ENCODE data around the gene VWA8.

The VWA8 gene

GRCh38 chr13:41960637-41961465 is at the start of gene VWA8:
Gene VWA8 (minus strand): TSS chr13:41961109. CDS start chr13:41961015, 94 bp downstream.
- DNase-seq: peak; percentile 56

DNA sequence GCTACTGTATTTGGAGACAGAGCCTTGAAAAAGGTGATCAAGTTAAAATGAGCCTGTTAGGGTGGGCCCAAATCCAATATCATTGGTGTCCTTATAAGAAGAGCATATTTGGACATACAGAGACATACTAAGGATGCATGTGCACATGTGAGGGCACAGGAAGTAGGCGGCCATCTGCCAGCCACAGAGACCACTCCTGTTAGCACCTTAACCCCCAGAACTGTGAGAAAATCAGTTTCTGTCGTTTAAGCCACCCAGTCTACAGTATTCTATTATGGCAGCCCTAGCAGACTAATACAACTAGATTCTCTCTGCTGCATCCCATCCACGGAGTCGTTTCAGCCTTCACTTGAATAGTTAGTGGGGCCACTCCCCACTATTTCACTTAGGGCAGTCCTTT is 48.1 kb upstream of the VWA8 start:
- no peak for DNase-seq

GRCh38 chr13:42007844-42008243 is 46.9 kb upstream of the VWA8 start:
- no peak for DNase-seq

DNA sequence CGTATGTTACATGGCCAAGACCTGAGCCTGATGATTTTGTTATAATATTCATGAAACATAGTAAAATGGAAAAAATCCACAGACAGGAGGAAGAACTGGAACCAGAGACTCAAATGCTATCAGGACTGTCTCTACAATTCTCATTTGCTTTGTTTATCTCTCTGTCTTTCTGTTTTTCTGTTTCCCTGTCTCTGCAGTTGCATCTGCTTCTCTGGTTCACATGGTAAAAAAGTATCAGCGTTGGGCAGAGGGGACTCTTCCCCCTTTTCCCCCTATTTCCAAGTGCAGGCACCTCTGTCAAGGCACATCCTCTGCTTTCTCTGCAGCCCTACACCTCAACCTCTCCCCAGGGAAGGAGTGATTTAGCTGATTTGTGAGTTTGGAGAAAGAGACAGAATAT is 41.2 kb upstream of the VWA8 start:
- no peak for DNase-seq

DNA sequence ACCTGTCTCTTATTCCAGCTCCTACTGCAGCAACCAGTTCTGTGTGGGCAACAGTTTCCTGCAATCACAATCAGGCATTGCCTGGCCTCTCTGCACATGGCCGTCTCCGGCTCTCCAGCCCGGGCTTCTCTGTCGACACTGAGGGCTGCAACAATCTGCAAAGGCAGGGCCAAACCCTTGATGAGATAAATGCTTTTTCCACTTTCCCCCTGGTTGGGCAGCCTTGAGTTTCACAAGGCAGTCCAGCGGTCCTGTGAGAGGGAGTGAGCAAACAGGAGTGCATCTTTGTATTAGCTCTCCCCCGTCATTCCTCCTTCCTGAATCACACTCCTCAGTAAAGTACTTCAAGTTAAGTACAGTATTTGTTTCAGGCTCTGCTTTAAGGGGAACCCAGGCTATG is 40.7 kb upstream of the VWA8 start:
- no peak for DNase-seq

- no peak for DNase-seq
These were observed 39.9 kb upstream of the VWA8 start for GRCh38 chr13:42000846-42001245.

- DNase-seq: no peak
These were observed 36.5 kb upstream of the VWA8 start for GRCh38 chr13:41997396-41997795.

DNA sequence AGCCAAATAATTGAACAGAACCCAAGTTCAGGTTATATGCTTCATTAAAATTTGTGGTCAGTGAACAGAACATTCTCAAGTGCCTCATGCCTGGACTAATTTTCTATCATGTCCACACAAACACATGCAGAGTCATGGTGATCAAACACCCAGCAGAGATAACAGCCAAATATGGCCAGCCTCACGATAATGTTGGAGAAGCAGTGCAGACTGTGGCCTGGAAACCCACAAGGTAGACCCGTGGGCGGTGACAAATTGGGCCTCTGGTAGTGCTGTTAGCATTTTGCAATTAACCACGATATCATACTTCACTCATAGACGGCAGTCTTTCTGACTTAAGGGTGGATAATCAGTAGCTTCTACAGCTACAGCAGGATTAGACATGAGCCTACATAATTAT is 35.0 kb upstream of the VWA8 start:
- no peak for DNase-seq

DNA sequence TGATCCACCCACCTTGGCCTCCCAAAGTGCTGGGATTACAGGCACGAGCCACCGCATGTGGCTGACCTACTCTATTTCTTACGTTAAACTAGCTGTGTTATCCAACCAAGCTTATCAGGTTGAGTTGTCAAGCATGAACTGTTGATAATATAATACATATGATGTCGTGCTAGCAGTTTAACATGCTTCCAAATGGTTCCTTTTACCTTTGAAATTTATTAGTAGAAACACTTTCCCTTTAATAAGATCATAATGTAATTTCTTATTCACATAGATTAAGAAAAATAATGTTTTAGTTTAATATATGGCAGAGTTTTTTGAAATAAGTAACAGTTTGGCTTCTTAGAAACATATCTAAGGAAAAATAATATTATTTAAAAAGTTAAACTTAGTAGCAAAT is 34.4 kb upstream of the VWA8 start:
- no peak for DNase-seq

DNA sequence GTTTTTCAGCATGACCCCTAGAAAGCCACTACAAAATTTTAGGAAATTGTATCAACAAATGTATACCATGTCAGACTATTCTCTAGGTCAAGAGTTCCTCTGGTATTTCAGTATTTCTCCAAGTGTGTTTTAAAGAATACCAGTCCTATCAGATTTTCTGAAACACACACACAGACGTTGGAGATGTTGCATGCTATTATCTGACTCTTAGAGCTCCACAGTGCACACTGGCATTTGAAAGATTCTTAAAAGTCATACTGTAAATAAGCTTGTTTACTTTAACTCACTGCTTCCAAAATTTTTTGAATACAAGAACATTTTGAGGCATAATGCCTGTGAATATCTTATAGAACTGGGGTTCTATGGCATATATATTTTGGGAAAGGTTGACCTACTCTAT is 33.8 kb upstream of the VWA8 start:
- no peak for DNase-seq

- no peak for DNase-seq
These were observed 31.0 kb upstream of the VWA8 start for GRCh38 chr13:41991936-41992335.

DNA sequence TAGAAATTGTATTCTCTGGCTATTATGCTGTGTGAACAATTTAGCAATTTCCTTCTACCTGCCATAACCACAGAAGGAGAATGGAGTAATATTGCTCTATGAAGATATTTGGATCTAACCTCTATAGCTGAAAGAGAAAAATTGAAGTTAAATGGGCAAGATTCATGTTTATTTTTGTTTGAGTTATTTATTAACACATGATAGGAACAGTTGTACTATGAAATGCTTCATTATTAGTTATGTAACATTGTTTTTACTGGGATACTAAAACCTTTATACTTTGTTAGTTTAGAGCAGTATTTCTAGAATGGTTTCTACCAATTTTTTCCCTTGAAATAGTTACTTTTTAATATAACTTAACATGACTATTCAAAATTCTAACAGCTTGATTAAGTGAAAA is 27.3 kb upstream of the VWA8 start:
- DNase-seq: no peak

DNA sequence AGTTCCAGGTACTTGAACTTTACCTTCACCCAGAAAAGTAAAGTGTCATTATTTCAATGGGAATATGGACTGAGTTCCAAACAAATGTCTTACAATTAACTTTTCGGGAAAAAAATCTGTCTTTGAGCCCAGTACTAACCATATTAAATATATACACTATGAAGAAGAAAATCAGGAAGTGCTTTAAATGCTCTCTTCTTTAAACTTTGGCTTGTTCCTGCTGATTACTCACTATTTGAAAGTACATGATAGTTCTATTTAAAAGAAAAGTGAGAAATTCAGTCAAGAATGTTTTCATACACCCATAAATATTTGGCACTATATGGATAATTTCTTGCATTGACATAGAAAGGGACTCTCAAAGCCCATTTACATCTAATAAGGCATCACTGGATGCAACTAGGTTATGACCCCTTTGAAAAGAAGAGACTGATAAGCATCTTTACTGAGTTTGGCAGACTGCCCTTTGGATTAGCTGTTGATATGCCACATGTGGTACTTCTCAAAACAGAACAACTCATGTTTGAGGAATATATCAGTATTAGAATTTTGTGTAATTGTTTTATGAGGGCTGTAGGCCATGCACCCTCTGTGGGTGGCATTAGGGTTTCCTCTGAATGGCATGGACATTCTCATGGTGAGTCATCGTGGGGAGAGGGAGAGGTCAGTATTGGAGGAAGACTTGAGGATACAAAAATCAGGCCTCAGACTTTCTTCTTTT is 25.0 kb upstream of the VWA8 start:
- no peak for DNase-seq

- no peak for DNase-seq
These were observed 21.2 kb upstream of the VWA8 start for GRCh38 chr13:41981951-41982715.

DNA sequence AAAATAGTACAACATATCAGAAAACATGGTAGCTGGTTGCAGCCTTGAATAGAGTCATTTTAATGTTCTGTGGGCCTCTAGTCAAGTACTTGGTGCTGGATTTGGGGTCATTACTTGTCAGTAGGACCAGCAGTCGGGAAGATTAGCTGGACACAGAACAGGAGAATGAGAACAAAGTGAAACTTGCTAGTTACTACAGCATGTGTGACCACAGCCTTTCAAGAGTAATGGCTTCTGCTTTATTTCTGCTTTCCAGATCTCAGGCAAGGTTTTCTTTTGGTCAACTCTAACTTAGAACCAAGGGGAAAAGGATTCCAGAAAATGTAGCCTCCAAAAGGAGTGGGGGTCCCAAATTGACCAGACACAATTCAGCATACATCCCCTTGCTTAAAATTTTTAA is 17.1 kb upstream of the VWA8 start:
- no peak for DNase-seq

DNA sequence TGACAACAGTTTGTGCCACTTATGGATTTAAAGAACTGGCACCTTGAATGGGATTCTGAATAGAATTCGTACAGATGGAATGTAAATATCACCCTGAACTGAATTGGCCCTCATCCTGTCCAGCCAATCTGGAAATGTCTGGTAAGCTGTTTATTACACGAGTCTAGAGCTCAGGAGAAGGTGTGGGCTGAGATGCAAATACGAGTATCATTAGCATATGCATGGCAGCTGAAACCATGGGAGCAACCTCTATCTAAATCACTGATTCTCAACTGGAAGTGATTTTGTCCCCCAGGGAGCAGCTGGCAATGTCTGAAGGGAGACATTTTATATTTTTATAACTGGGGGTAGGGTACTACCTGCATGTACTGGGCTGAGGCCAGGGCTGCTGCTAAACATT is 15.6 kb upstream of the VWA8 start:
- no peak for DNase-seq

DNA sequence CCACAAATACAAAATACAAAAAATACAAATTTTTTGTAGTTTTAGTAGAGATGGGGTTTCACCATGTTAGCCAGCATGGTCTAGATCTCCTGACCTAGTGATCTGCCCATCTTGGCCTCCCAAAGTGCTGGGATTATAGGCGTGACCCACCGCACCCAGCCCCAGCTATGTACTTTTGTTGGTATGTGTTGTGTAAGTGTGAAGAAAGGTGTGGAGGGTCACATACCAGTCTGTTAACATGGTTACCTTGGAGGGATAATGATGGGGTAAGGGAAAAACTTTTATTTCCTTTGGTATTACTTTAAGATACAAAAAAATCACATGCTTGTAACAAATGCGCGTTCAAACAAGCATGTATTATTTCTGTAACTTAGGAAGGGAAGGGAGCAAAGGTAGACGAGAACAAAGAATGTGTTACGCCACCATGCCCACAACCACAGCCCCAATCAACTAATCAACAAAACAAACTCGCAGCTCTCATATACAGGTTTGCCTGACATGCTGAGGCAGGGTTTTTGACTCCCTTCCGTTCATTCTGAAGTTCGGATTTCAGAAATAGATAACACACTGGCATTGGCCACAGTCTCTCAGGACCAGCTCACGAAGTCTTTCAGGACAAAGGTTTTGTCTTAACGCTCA is 13.5 kb upstream of the VWA8 start:
- DNase-seq: no peak

GRCh38 chr13:41973247-41973741 is 12.4 kb upstream of the VWA8 start:
- no peak for DNase-seq

GRCh38 chr13:41971848-41972247 is 10.9 kb upstream of the VWA8 start:
- DNase-seq: no peak

- no peak for DNase-seq
These were observed 10.0 kb upstream of the VWA8 start for GRCh38 chr13:41970918-41971317.

GRCh38 chr13:41970022-41970421 is 9.1 kb upstream of the VWA8 start:
- DNase-seq: no peak

GRCh38 chr13:41969072-41969471 is 8.2 kb upstream of the VWA8 start:
- no peak for DNase-seq

DNA sequence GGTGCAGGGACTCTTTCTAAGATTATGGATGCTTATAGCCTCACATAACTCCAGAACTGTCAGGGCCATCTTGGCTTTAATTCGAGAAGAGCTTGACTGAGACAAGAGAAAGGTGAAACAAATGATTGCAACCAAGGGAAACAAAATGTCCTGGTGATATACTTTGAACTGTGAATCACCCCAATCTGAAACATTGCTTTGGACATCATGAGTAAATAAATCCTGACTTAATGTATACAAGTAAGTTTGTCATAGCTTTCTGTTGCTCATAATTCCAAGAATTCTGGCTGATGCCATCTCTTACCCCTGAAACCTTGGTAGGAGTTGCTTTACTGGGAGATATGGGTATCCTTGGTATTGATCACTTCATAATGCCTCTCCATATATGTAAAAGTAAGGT is 5.8 kb upstream of the VWA8 start:
- no peak for DNase-seq
